Ovary (tissue), 3 donors: ENCODE measurements around the gene NR2F1.

ENCODE experiments used
- CTCF ChIP-seq, 3 donors: fragments of 450-650 bp in 2 of 3; fragments of 200-600 bp in 1 of 3; IDR thresholded peaks; one replicate each; pipeline versions ENCODE4 v1.5.1 to v1.8.0; 2016 to 2022; ENCODE audit warnings: antibody characterized with exemption in 3 of 3, mild to moderate bottlenecking in 1 of 3
- POLR2A ChIP-seq: fragments of 450-650 bp; IDR thresholded peaks from one replicate; pipeline ENCODE4 v1.6.1; 2017; ENCODE audit warnings: antibody characterized with exemption, mild to moderate bottlenecking, moderate library complexity
- donor health status: DM: no; HTN: no; CAD: no.

DNA sequence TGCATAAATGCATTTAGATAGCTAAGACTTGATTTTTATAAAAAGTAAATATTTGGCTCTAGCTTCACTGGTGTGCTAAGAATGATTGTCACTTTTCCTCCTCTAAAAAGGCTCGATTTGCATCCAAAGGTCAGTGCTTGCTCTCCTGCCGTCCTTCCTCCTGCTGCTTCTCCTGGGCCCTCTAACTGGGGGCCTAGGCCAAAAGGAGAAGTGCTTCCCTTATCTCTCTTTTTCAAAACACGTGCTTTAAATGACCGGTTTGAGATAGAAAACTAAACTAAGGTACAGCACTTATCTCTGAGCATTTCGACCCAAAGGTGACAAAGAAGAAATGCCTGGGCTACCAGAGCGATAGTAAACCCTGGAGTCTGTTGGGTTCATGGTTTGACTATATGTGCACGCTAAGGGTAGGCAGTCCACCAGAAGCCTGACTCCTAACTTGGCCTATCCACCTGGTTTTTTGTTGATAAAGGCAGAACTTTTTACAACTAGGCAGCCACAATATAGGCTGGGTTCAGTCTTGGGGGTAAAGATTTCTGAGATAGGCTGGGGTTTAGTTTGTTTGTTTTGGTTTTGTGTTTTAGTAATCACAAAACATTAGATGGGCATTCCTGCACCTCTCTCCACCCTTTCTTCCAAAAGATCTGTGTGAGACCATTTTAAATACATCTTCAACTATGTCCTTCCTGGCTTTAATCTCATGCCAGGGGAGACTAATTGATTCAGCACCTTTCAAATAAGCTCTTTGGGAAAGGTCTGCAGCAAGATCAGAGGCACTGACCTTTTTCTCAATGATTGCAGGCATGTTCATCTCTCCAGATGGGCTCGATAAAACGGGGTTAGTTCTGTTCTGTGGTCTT, 5.8 kb upstream of the NR2F1 start:
- TF ChIP-seq CTCF (IDR thresholded peaks at IDR 0.05) (no peak), POLR2A (no peak)
